ENCODE measurements around the gene PROM2.
A peak's percentile ranks its signal among the peaks of the same experiment; 100 is the strongest.

The PROM2 gene

DNA sequence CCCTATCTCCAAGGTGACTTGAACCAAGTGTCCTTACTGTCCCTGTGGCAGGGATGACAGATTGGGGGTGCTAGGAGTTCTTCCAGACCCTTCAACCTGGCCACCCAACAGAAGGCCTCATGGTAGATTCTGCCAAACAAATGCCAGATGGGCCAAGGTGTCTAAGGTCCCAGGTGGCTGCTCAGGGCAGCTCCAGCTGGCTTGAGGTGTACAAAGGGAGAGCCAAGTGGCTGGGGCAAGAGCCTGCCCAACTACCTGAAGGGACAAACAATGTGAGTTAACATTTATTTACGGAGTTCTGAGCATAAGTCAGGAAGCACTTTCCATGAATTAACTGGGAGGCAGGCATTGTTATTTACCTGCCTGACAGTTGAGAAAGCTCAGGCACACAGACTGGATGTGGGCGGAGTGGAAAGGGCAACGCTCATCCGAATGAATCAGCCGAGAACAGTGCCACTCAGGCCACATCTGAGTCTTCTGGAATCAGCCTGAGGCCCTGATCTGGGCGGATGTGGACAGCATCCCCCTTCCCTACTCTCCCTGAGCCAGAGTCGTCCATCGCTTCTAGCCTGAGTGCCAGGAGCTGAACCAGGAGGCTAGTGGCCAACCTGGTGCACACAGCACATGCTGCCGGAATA, 18.5 kb downstream of the PROM2 start:
- Histone ChIP-seq H3K9ac (ENCODE audit: low read length) (no peak overlapping the region), H3K27me3 (ENCODE audit: control insufficient read depth, insufficient read depth, low read length) (no peaks in the 10 kb centered on the region), H3K9me3 (ENCODE audit: control insufficient read depth, low read depth, low read length) (peaks cover 3% of the 10 kb centered on the region), H3K27ac (ENCODE audit: low read length) (no peak overlapping the region), H3K4me3 (ENCODE audit: low read length) (no peak overlapping the region), H3K4me1 (ENCODE audit: control insufficient read depth, low read depth, low read length) (peaks cover 10% of the 10 kb centered on the region), H3K36me3 (ENCODE audit: control insufficient read depth, low read depth, low read length) (no peaks in the 10 kb centered on the region)

DNA sequence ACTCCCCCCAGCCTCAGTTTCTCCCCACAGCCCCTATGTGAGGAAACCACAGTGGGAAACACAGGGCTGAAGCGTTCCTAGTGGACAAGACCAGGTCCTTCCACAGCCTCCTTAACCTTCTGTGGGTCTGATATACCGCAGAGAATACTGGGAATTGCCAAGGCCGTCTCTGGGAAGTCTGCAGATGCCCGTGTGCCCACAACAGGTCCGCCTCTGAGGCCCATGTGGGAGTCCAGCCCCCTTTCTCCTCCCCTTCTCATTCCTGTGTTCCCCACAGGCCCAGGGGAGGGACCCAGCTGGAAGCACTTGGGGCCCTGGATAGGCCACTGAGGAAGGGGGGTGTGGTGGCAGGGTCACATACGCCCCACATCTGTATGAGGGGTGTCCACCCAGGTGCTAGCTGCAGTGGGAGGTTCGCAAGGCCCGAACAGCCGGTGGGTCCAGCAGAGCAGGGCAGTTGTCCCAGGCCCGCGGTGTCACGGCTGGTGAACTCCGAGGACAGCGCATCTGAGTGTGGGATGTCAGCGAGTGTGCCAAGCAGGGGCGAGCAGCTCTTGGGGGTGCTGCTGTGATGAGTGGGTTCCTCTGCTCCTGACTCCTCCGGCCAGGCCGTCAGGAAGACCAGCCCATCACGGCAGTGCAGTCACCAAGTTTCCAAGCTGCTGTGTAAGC, 20.5 kb downstream of the PROM2 start:
- Histone ChIP-seq H3K9ac (ENCODE audit: low read length) (no peak overlapping the region), H3K27ac (ENCODE audit: low read length) (no peak overlapping the region), H3K4me1 (ENCODE audit: control insufficient read depth, low read depth, low read length) (peaks cover 10% of the 10 kb centered on the region), H3K36me3 (ENCODE audit: control insufficient read depth, low read depth, low read length) (no peaks in the 10 kb centered on the region), H3K27me3 (ENCODE audit: control insufficient read depth, insufficient read depth, low read length) (no peaks in the 10 kb centered on the region), H3K9me3 (ENCODE audit: control insufficient read depth, low read depth, low read length) (peaks cover 3% of the 10 kb centered on the region), H3K4me3 (ENCODE audit: low read length) (no peak overlapping the region)

DNA sequence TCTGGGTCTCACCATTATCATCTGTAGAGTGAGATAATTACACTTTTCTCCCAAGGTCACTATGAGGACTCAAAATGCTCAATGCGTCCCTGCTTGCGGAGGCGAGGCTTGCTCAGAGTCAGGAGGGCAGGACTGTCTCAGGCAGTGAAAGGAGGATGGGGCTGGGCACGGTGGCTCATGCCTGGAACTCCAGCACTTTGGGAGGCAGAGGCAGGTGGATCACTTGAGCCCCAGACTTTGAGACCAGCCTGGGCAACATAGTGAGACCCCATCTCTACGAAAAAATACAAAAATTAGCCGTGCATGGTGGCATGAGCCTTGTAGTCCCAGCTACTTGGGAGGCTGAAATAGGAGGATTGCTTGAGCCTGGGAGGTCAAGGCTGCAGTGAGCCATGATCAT, 21.1 kb downstream of the PROM2 start:
- Histone ChIP-seq H3K27ac (ENCODE audit: low read length) (no peak overlapping the region), H3K36me3 (ENCODE audit: control insufficient read depth, low read depth, low read length) (no peaks in the 10 kb centered on the region), H3K9me3 (ENCODE audit: control insufficient read depth, low read depth, low read length) (peaks cover 3% of the 10 kb centered on the region), H3K4me1 (ENCODE audit: control insufficient read depth, low read depth, low read length) (peaks cover 10% of the 10 kb centered on the region), H3K27me3 (ENCODE audit: control insufficient read depth, insufficient read depth, low read length) (no peaks in the 10 kb centered on the region), H3K9ac (ENCODE audit: low read length) (no peak overlapping the region), H3K4me3 (ENCODE audit: low read length) (no peak overlapping the region)

DNA sequence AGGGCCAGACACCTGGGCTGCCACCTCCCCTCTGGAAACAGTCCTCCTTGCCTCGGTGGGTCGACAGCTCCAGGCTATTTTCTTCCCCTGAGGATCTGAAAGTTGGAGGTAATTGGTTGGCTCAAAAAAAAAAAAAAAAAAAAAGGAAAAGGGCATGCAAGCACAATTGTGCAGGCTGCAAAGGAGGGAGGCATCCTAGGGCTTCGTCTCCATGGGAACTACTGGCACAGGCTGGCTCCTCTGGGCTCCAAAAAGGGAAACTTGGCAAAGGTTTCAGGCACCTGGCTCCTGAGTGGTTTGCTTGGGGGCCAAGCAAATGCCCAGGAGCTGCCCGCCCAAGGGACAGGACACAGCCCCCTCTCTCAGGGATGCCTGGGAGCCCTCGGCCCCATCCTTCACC, 21.8 kb downstream of the PROM2 start:
- Histone ChIP-seq H3K4me1 (ENCODE audit: control insufficient read depth, low read depth, low read length) (peaks cover 10% of the 10 kb centered on the region), H3K27ac (ENCODE audit: low read length) (no peak overlapping the region), H3K36me3 (ENCODE audit: control insufficient read depth, low read depth, low read length) (no peaks in the 10 kb centered on the region), H3K9me3 (ENCODE audit: control insufficient read depth, low read depth, low read length) (peaks cover 3% of the 10 kb centered on the region), H3K9ac (ENCODE audit: low read length) (no peak overlapping the region), H3K4me3 (ENCODE audit: low read length) (no peak overlapping the region), H3K27me3 (ENCODE audit: control insufficient read depth, insufficient read depth, low read length) (no peaks in the 10 kb centered on the region)

DNA sequence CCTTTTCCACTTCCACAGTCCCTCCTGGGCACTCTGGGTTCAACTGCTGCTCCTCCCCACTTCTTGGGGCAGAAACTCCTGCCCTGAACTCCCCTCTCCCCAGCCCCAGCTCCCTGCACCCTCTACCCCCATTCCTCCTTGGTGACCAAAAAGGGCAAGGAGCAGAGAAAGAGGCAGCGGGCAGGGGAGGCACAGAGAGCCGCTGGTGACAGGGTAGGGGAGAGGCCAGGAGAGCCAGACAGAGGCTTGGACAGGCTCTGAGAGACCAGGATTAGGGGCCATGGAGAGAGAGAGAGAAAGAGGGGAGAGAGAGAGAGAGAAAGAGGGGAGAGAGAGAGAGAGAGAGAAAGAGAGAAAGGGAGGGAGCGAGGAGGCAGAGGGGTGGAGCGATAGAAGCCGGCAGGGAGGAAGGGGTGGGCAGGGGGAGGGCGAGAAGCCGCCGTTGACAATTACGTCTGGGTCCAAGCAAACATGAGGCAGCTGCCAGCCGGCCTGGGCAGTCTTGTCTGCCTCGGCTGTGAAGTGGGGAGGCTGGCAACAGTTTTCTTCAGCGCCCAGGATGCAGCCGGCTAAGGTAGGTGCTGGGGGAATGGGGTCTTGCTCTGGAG, 22.7 kb downstream of the PROM2 start, which contains the start of gene KCNIP3:
Gene KCNIP3, plus strand, starts transcription at position 468 of the 608 bp plus-strand sequence. Its CDS starts 92 bp downstream, at position 560.
- Histone ChIP-seq H3K9me3 (ENCODE audit: control insufficient read depth, low read depth, low read length) (no peaks in the 10 kb centered on the region), H3K4me1 (ENCODE audit: control insufficient read depth, low read depth, low read length) (peaks cover 10% of the 10 kb centered on the region), H3K27me3 (ENCODE audit: control insufficient read depth, insufficient read depth, low read length) (no peaks in the 10 kb centered on the region), H3K9ac (ENCODE audit: low read length) (no peak within 1 kb of the TSS), H3K4me3 (ENCODE audit: low read length) (peak within 1 kb of the TSS; percentile 37), H3K36me3 (ENCODE audit: control insufficient read depth, low read depth, low read length) (no peaks in the 10 kb centered on the region), H3K27ac (ENCODE audit: low read length) (no peak within 1 kb of the TSS)

DNA sequence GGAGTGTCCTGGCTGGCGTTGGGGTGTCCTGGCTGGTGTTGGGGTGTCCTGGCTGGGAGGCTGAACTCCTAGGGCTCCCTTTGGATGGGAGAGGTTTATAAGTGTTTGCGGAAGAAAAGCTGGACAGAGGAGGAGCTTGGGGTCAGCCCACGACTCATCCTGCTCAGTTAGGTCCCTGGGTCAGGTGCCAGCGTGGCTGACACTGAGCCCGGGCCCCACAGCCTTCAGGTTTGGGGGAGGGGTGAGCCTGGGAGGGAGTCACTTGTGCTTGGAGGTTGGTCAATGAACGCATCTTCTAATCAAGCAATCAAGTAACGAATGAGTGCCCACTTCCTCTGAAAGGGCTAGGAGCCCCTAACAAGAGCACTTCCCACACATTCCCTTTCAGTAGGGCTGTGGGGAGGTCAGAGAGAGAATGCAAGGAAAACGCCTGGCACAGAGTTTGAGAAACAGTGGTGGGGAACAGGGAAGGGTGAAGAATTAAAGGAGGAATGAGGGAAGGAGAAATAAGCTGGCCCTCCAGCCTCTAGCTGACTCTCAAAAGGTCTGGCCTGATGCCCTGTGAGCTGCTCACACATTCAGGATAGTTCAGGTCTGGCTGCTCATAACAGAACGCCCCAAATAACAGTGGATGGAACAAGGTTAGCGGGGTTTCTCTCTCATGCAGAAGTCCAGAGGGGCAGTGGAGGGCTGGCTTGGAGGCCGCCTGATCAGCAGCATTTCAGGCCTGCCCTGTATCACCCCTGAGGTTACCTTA, 23.6 kb downstream of the PROM2 start:
- Histone ChIP-seq H3K27ac (ENCODE audit: low read length) (no peak overlapping the region), H3K36me3 (ENCODE audit: control insufficient read depth, low read depth, low read length) (no peaks in the 10 kb centered on the region), H3K27me3 (ENCODE audit: control insufficient read depth, insufficient read depth, low read length) (no peaks in the 10 kb centered on the region), H3K4me1 (ENCODE audit: control insufficient read depth, low read depth, low read length) (peaks cover 10% of the 10 kb centered on the region), H3K9ac (ENCODE audit: low read length) (no peak overlapping the region), H3K9me3 (ENCODE audit: control insufficient read depth, low read depth, low read length) (no peaks in the 10 kb centered on the region), H3K4me3 (ENCODE audit: low read length) (peak overlapping the region; percentile 37)

DNA sequence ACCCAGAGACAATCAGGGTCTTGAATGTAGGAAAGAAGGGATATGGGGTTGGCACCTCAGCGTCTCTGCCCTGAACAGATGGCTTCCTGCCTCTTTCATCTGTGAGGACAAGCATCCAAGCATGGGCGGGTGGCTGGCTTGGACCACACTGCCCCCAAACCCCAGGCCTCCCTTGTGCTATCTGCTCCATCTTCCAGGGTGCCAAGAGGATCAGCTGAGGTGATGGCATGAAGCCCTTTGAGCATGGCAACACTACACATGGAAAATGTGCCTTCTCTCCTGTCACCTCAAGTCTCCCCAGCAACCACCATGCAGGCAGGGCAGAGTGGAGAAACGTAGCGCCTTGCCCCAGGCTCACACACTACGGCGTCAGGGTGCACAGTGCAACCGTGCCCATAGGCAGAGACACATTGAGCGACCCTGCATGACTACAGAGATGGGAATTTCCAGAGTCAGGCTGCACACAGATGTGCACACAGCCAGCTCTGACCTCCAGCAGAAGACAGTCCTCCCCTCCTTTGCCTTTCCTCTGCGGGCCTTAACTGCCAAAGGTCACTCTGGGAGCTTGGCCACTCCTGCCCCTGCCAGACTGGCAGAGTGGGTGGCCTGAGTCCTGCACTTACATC, 24.4 kb downstream of the PROM2 start:
- Histone ChIP-seq H3K27me3 (ENCODE audit: control insufficient read depth, insufficient read depth, low read length) (no peaks in the 10 kb centered on the region), H3K27ac (ENCODE audit: low read length) (no peak overlapping the region), H3K4me1 (ENCODE audit: control insufficient read depth, low read depth, low read length) (peaks cover 10% of the 10 kb centered on the region), H3K4me3 (ENCODE audit: low read length) (no peak overlapping the region), H3K36me3 (ENCODE audit: control insufficient read depth, low read depth, low read length) (no peaks in the 10 kb centered on the region), H3K9ac (ENCODE audit: low read length) (no peak overlapping the region), H3K9me3 (ENCODE audit: control insufficient read depth, low read depth, low read length) (no peaks in the 10 kb centered on the region)

DNA sequence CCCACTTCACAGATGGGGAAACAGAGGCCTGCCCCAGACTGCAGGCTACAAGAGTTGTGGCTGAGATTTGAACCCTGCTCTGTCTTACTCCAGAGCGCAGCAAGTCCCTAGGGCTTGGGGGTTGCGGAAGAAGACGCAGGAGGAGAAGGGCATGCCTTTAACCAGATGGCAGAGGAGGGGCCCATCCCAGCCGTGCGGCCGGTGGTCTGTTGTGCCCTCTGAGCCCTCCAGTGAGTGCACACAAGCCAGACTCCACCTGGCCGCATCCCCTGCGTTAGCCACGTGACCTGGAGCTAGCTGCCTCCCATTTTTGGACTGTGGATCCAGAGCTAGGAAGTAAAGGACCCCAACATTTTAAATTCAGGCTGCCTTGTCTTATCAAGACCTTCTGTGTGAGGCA, 25.7 kb downstream of the PROM2 start:
- H3K27me3 ChIP-seq (ENCODE audit: control insufficient read depth, insufficient read depth, low read length) = no peaks in the 10 kb centered on the region
- H3K9ac ChIP-seq (ENCODE audit: low read length) = no peak overlapping the region
- no peaks in the 10 kb centered on the region for H3K36me3 ChIP-seq (ENCODE audit: control insufficient read depth, low read depth, low read length)
- peaks cover 10% of the 10 kb centered on the region for H3K4me1 ChIP-seq (ENCODE audit: control insufficient read depth, low read depth, low read length)
- no peak overlapping the region for H3K4me3 ChIP-seq (ENCODE audit: low read length)
- no peak overlapping the region for H3K27ac ChIP-seq (ENCODE audit: low read length)
- H3K9me3 ChIP-seq (ENCODE audit: control insufficient read depth, low read depth, low read length) = no peaks in the 10 kb centered on the region

DNA sequence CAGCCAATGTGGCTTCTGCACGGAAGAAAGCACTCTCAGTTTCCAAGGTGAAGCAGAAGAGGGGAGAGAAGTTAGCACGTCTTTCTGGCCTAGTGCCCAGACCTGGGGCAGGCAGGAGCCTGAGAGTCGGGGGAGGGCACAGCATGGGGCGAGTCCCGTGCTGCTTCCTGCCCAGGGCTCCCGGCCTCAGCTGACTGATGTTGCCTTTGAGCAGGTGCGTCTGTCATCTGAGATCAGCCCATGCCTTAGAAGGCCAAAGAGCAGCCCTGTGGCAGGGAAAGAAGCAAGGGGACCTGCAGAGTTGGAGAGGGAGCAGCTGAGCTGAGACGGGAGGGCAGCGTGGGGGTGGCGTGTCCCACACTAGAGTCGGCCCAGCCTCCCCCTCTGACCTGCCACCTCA, 26.2 kb downstream of the PROM2 start:
- Histone ChIP-seq H3K9ac (ENCODE audit: low read length) (no peak overlapping the region), H3K4me1 (ENCODE audit: control insufficient read depth, low read depth, low read length) (peaks cover 10% of the 10 kb centered on the region), H3K9me3 (ENCODE audit: control insufficient read depth, low read depth, low read length) (no peaks in the 10 kb centered on the region), H3K4me3 (ENCODE audit: low read length) (no peak overlapping the region), H3K27ac (ENCODE audit: low read length) (no peak overlapping the region), H3K27me3 (ENCODE audit: control insufficient read depth, insufficient read depth, low read length) (no peaks in the 10 kb centered on the region), H3K36me3 (ENCODE audit: control insufficient read depth, low read depth, low read length) (no peaks in the 10 kb centered on the region)

DNA sequence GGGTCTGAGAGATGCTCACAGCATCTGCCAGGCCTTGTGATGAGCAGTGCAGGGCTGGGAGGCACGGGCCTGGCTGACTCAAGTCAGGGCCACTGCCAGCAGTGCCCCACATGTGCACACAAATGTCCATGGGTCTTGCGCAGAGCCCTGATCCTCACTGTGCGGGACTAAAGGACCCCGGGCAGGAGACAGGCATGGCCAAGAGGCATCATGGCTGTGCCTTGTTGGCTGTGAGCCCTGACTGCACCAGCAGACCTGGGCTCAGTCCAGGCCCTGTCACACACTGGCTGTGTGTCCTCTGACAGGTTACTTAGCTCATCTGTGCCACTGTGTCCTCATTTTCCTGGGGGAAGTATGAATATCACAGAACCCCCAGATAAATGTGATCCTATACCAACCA, 26.9 kb downstream of the PROM2 start:
- no peak overlapping the region for H3K27ac ChIP-seq (ENCODE audit: low read length)
- no peak overlapping the region for H3K9ac ChIP-seq (ENCODE audit: low read length)

More for the DNA sequence above, 26.9 kb downstream of the PROM2 start:
- Histone ChIP-seq H3K9me3 (ENCODE audit: control insufficient read depth, low read depth, low read length) (no peaks in the 10 kb centered on the region), H3K4me1 (ENCODE audit: control insufficient read depth, low read depth, low read length) (peaks cover 10% of the 10 kb centered on the region), H3K27me3 (ENCODE audit: control insufficient read depth, insufficient read depth, low read length) (no peaks in the 10 kb centered on the region), H3K4me3 (ENCODE audit: low read length) (no peak overlapping the region), H3K36me3 (ENCODE audit: control insufficient read depth, low read depth, low read length) (no peaks in the 10 kb centered on the region)
